ENCODE results near the gene PAQR7. TPM values are rescaled to one million over a fixed set of nuclear protein-coding genes. Genes with fewer than 3 reads are reported as not detected.

The PAQR7 gene
- total and polyA plus RNA-seq, 2 experiments from 2014 or later, result 4.0 to 5.2 TPM

- no peak for TF ChIP-seq ZNF462 (CRISPR knock-in tag; IDR thresholded peaks at IDR 0.05)
- no peak for TF ChIP-seq NANOG (IDR thresholded peaks at IDR 0.05; ENCODE audit: borderline replicate concordance)
- TF ChIP-seq STAT1 (IDR thresholded peaks at IDR 0.05; ENCODE audit: unreplicated experiment), result no peak
- no peak for TF ChIP-seq REST (IDR thresholded peaks at IDR 0.05; ENCODE audit: unreplicated experiment)
- TF ChIP-seq EZH2 (IDR thresholded peaks at IDR 0.05; ENCODE audit: low read depth, unreplicated experiment), result no peak
- TF ChIP-seq JUNB (IDR thresholded peaks at IDR 0.05; ENCODE audit: unreplicated experiment), result no peak
Observed at GRCh38 chr1:25874209-25874608, 1.3 kb downstream of the PAQR7 start (continued).

GRCh38 chr1:25873120-25873519 lies 2.4 kb downstream of the PAQR7 start:
- Mint-ChIP-seq H3K4me3 (no peak overlapping the region), H3K4me1 (peaks cover 22% of the 10 kb centered on the region), H3K9me3 (no peaks in the 10 kb centered on the region; the same call in 2 of the 3 replicates), H3K27ac (no peak overlapping the region), H3K36me3 (ENCODE audit: low read depth) (no peaks in the 10 kb centered on the region), H3K27me3 (ENCODE audit: insufficient read depth, low read depth, poor library complexity) (peaks cover 5% of the 10 kb centered on the region)
- H3K27me3 ChIP-seq (ENCODE audit: insufficient read depth), result peaks cover 17% of the 10 kb centered on the region
- H2AFZ ChIP-seq, result no peak overlapping the region
- ATAC-seq, result no peak
- H3K27ac ChIP-seq (ENCODE audit: low read depth), result no peak overlapping the region
- no peak overlapping the region for H3K4me3 ChIP-seq
- no peaks in the 10 kb centered on the region for H3K36me3 ChIP-seq (ENCODE audit: insufficient read depth)
- 0 out of 2 replicates have a peak, but pooled peaks cover 3% of the 10 kb centered on the region for H3F3A ChIP-seq (replicated peaks; ENCODE audit: low read depth)
- no peaks in the 10 kb centered on the region for H3K9me2 ChIP-seq (ENCODE audit: insufficient read depth)
- H3K4me1 ChIP-seq (ENCODE audit: insufficient read depth), result peaks cover 20% of the 10 kb centered on the region
- H4K20me1 ChIP-seq (replicated peaks; ENCODE audit: insufficient read depth), result no peaks in the 10 kb centered on the region
- H3K4me2 ChIP-seq, result no peak overlapping the region
- H3K79me2 ChIP-seq (replicated peaks; ENCODE audit: insufficient read depth), result no peaks in the 10 kb centered on the region
- no peak for DNase-seq (ENCODE audit: low spot score)
- TF ChIP-seq STAT1 (IDR thresholded peaks at IDR 0.05; ENCODE audit: unreplicated experiment) (no peak), ZNF462 (CRISPR knock-in tag; IDR thresholded peaks at IDR 0.05) (no peak)

All from GM23338 (cell line).